Left ventricle myocardium inferior (tissue), 1 donor: Measurements from ENCODE around the gene FOXD1. TPM values are rescaled to one million over a fixed set of nuclear protein-coding genes. Genes with fewer than 3 reads are reported as not detected.

Experiments used
- DNase-seq: peaks from one replicate; pipeline ENCODE4 v3.0.0-alpha.2; 2020
- H3K27ac ChIP-seq: fragments of 200-600 bp; replicated peaks from 2 replicates; pipeline ENCODE4 v1.8.0; 2021
- H3K27me3 ChIP-seq: fragments of 200-600 bp; 2 replicates; pipeline ENCODE4 v1.8.0; 2021; ENCODE audit warnings: low read depth
- H3K36me3 ChIP-seq: fragments of 200-600 bp; 2 replicates; pipeline ENCODE4 v1.8.0; 2021
- H3K4me1 ChIP-seq: fragments of 200-600 bp; 2 replicates; pipeline ENCODE4 v1.8.0; 2021
- H3K4me3 ChIP-seq: fragments of 200-600 bp; 2 replicates; pipeline ENCODE4 v1.8.0; 2021; ENCODE audit warnings: mild to moderate bottlenecking, moderate library complexity
- H3K9me3 ChIP-seq: fragments of 200-600 bp; replicated peaks from 2 replicates; pipeline ENCODE4 v1.8.0; 2021
- CTCF ChIP-seq: fragments of 200-600 bp; IDR thresholded peaks from 2 replicates; pipeline ENCODE4 v1.8.0; 2021; ENCODE audit warnings: antibody characterized with exemption, mild to moderate bottlenecking, borderline replicate concordance
- intact Hi-C: fragments of 100-400 bp; cut with micrococcal nuclease; formaldehyde crosslinking; loops from one replicate; pipeline ENCODE4 v1.11.0; 2022
- total RNA-seq: library from RNA; stranded (reverse); fragmentation: NEBNext Ultra II Directional; extraction: Animal tissue kit (Norgen Biotek cat#: 25700); gene quantifications from one replicate; pipeline ENCODE4 v1.2.1, GENCODE V29; 2021
- donor health status: DM: no; HTN: yes; CAD: no; lungs with severe emphysema.

Gene FOXD1
- total RNA-seq, 1 donor from 2014 or later: 0.19 TPM

- Histone ChIP-seq H3K4me1 (peaks cover 20% of the 10 kb centered on the region), H3K9me3 (no peaks in the 10 kb centered on the region), H3K4me3 (no peak overlapping the region), H3K27me3 (peaks cover 100% of the 10 kb centered on the region), H3K36me3 (no peaks in the 10 kb centered on the region), H3K27ac (no peak overlapping the region)
- DNase-seq: no peak
- intact Hi-C loops: no loop called here
- TF ChIP-seq CTCF: no peak
Measured at GRCh38 chr5:73418244-73418691, 30.3 kb downstream of the FOXD1 start.

DNA sequence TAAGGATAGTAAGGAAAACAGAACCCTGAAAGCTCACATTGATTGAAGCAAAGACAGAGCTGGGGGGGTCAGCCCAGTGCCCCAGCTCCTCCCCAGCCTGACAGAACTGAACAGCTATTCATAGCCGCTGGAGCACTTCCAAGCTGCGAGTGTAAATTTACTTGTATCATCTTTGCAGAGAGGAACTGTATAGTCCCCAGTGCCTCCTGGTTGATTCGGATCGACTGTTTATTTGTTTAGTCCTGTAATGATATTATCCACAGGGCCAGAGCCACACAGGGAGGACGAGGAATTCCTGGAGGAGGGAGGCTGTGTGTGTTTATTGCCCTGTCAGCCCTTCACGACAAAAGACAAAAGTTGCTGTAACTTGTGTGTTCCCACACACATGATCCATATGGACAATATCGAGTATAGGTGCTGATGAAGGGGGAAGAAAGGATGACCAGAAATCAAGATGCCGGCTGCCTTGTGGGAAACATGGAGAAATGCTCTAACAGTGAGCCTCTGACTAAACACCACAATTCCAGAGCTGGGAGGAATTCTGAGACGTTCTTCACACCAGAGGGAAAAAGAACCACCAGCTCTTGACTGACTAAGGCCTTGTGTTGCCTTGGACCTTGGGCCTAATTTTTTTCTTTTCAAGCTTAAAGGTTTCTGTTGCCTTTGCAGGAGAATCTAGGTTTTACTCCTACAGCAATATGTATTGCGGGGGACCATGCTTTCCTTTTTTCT, 31.1 kb downstream of the FOXD1 start:
- Histone ChIP-seq H3K27me3 (peaks cover 100% of the 10 kb centered on the region), H3K4me1 (peaks cover 20% of the 10 kb centered on the region), H3K36me3 (no peaks in the 10 kb centered on the region), H3K27ac (no peak overlapping the region), H3K4me3 (no peak overlapping the region), H3K9me3 (no peaks in the 10 kb centered on the region)
- TF ChIP-seq CTCF: no peak
- intact Hi-C loops: no loop called here
- no peak for DNase-seq

- Histone ChIP-seq H3K27ac (no peak overlapping the region), H3K27me3 (peaks cover 100% of the 10 kb centered on the region), H3K4me1 (peaks cover 20% of the 10 kb centered on the region), H3K36me3 (no peaks in the 10 kb centered on the region), H3K4me3 (no peak overlapping the region), H3K9me3 (no peaks in the 10 kb centered on the region)
- no peak for TF ChIP-seq CTCF
- intact Hi-C loops: no loop called here
- DNase-seq: no peak
Measured at GRCh38 chr5:73415617-73416016, 33.0 kb downstream of the FOXD1 start.

DNA sequence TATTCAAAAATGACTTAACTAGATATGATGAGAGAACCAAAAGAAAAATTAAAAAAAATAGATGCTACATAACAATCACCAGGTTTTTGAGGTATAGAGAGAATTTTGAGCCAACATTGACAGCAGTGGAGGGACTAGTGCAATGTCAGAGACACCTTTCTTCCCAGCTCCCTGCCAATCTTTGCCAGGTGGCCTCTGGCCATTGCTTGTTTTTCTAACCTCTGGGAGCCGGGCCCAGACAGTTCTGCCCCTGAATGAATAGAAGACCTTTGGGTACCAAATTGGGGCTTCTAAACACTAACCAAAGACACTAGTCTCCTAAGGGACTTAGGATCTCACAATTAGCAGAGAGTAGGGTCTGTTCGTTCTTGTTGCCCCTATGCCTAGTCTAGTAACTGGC, 33.4 kb downstream of the FOXD1 start:
- no peak overlapping the region for H3K4me3 ChIP-seq
- no peak for DNase-seq
- H3K4me1 ChIP-seq: peaks cover 17% of the 10 kb centered on the region
- H3K9me3 ChIP-seq: no peaks in the 10 kb centered on the region
- peaks cover 100% of the 10 kb centered on the region for H3K27me3 ChIP-seq
- TF ChIP-seq CTCF: no peak
- no peaks in the 10 kb centered on the region for H3K36me3 ChIP-seq
- H3K27ac ChIP-seq: no peak overlapping the region
- intact Hi-C loops: no loop called here

DNA sequence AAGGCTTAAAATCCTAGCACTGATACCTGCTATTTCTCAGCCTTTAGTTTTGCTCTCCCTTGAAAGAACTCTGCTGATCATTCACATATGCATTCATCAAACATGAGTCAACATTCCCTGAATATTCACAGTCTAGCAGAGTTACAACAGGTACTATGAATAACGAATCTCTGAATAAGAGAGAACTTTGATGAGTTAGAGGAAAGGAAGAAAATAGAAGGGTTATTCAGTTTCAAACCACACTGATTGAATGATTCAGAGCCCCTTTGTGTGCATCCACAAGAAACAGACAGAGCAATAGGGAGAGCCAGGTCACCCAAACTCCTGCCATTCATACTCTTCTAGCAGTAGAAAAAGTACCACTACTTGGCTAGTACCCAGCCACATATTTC, 36.0 kb downstream of the FOXD1 start:
- no peaks in the 10 kb centered on the region for H3K36me3 ChIP-seq
- no peak for DNase-seq
- peaks cover 5% of the 10 kb centered on the region for H3K4me1 ChIP-seq
- H3K4me3 ChIP-seq: no peak overlapping the region
- TF ChIP-seq CTCF: no peak
- intact Hi-C loops: no loop called here
- H3K27me3 ChIP-seq: peaks cover 90% of the 10 kb centered on the region
- no peaks in the 10 kb centered on the region for H3K9me3 ChIP-seq
- no peak overlapping the region for H3K27ac ChIP-seq
